Heart right ventricle (tissue), 16 donors: Measurements from ENCODE around the gene CA12. TPM values are rescaled to one million over a fixed set of nuclear protein-coding genes. Genes with fewer than 3 reads are reported as not detected.

Source experiments
- ATAC-seq, 8 donors: fragments of 200-7000 bp; cut with Tn5 transposase; one replicate each; pipeline ENCODE4 v1.9.1; 2020; ENCODE audit warnings: mild to moderate bottlenecking in 8 of 8, moderate library complexity in 8 of 8, moderate number of reproducible peaks in 1 of 8
- DNase-seq, 2 donors: peaks; one replicate each; pipeline ENCODE4 v3.0.0-alpha.2; 2020
- H3K27ac ChIP-seq, 10 donors: fragments of 200-600 bp; sonication (generic) in 2 of 10; one replicate each; pipeline versions ENCODE4 v1.5.0 to v1.8.0; 2020 to 2022; ENCODE audit warnings: mild to moderate bottlenecking in 3 of 10
- H3K27me3 ChIP-seq, 7 donors: fragments of 200-600 bp; one replicate each; pipeline ENCODE4 v1.8.0; 2021 to 2022; ENCODE audit warnings: mild to moderate bottlenecking in 2 of 7
- H3K36me3 ChIP-seq, 9 donors: fragments of 200-600 bp; sonication (generic) in 1 of 9; one replicate each; pipeline versions ENCODE4 v1.5.0 to v1.8.0; 2020 to 2022; ENCODE audit warnings: mild to moderate bottlenecking in 2 of 9
- H3K4me1 ChIP-seq, 9 donors: fragments of 200-600 bp; sonication (generic) in 1 of 9; one replicate each; pipeline versions ENCODE4 v1.5.0 to v1.8.0; 2020 to 2022; ENCODE audit warnings: mild to moderate bottlenecking in 4 of 9
- H3K4me3 ChIP-seq, 10 donors: fragments of 200-600 bp; sonication (generic) in 2 of 10; one replicate each; pipeline versions ENCODE4 v1.5.0 to v1.8.0; 2020 to 2022; ENCODE audit warnings: mild to moderate bottlenecking in 7 of 10, moderate library complexity in 2 of 10
- H3K9me3 ChIP-seq, 11 donors: fragments of 200-600 bp in 10 of 11; sonication (generic) in 2 of 11; one replicate each; pipeline versions ENCODE4 v1.5.0 to v1.8.0; 2013 to 2022; ENCODE audit warnings: mild to moderate bottlenecking in 2 of 11, control low read depth in 1 of 11, moderate library complexity in 1 of 11
- WGBS, 2 donors: extraction: QIAGEN DNeasy Blood & Tissue Kit; methylation state at CpG; one replicate each; pipeline ENCODE4 v1.1.7; 2013; ENCODE audit warnings: inconsistent platforms in 1 of 2; 5-methylcytosine and 5-hydroxymethylcytosine counted together
- intact Hi-C, 10 donors: fragments of 100-400 bp; cut with DNase I; formaldehyde crosslinking; loops; one replicate each; pipeline versions ENCODE4 v1.11.1 to v1.14.2; 2022
- polyA plus RNA-seq, 2 donors: library from polyadenylated mRNA; stranded (reverse); fragments of 200-250 nt; gene quantifications; one replicate each; pipeline ENCODE4 v1.2.3, GENCODE V29; 2013
- total RNA-seq, 10 donors: library from RNA; stranded (reverse); fragmentation: NEBNext Ultra II Directional in 3 of 10; extraction: Animal tissue kit (Norgen Biotek cat#: 25700) in 3 of 10; gene quantifications; one replicate each; pipeline versions ENCODE4 v1.2.1 to v1.2.4, GENCODE V29; 2021 to 2023
- TF ChIP-seq, protein P1 (sequence below), 9 donors: fragments of 200-600 bp; sonication (generic) in 2 of 9; IDR thresholded peaks; one replicate each; pipeline versions ENCODE4 v1.5.0 to v1.8.0; 2021 to 2022; ENCODE audit warnings: antibody characterized with exemption in 9 of 9, mild to moderate bottlenecking in 5 of 9, moderate library complexity in 1 of 9
- donor health status: Arrhythmogenic right ventricular cardiomyopathy.
- donor health status: ischemic (EF 13 %, LVEDD 7.1; RV severe dilation, severe dysfunction).
- donor health status: healthy with polysubstance abuse.
- donor health status: DM: no; HTN: yes; CAD: no.
- donor health status: DM: no; HTN: no; CAD: no.
- donor health status: ischemic (EF 25% LVEDD 6.9; RV normal size, moderate dysfunction).
- donor health status: ischemic (EF 25% LVEDD 5.7; RV mildly dilated, moderate dysfunction).
- donor health status: healthy.
- donor health status: DM: yes; HTN: yes; CAD: no.
- donor health status: Ischemic cardiomyopathy.
- donor health status: ischemic (EF 35%, LVEDD 5.7; RV mildly dilated, moderate dysfunction).
- donor health status: nonischemic (EF 11% LVEDD 7.7; RV severe dilation, severe dysfunction).
- donor health status: DM: yes; HTN: yes; CAD: no.
- donor health status: PGD.
- donor health status: ischemic (EF 29% LVEDD 5.4; RV normal size, mild dysfunction).
- donor health status: nonischemic (EF 23%, LVEDD 6.1; RV moderate dilation, normal function).

Gene CA12
- total and polyA plus RNA-seq, 12 donors = 0.07 to 1.3 (median 0.15) TPM; not detected in 1

DNA sequence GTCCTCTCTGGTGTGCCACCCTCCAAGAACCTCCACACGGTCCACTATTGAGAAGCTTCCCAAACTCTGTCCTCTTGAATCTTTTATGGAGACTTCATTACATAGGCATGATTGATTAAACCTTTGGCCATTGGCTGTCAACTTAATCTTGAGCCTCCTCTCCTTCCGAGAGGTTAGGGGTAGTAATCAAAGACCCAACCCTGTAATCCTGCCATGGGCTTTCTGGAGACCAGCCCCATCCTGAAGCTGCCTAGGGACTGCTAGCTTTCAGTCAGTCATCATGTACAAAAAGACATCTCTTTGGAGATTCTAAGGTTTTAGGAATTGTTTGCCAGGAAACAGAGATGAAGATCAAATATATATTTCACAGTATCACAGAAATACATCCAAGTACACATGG, 67.2 kb downstream of the CA12 start:
- Histone ChIP-seq H3K27me3 (no peaks in the 10 kb centered on the region), H3K9me3 (no peaks in the 10 kb centered on the region), H3K4me1 (no peaks in the 10 kb centered on the region), H3K36me3 (peaks cover 0 to 4% (median 0%) of the 10 kb centered on the region in 9 donors), H3K4me3 (no peak overlapping the region), H3K27ac (no peak overlapping the region)
- DNase-seq (no peak), ATAC-seq (no peak)
- intact Hi-C loops = loop anchor here in 1 of 10 donors (5.0 kb wide), 1 partner anchor 98 kb away; no protein-coding TSS in a partner anchor
- TF ChIP-seq, protein P1, sequence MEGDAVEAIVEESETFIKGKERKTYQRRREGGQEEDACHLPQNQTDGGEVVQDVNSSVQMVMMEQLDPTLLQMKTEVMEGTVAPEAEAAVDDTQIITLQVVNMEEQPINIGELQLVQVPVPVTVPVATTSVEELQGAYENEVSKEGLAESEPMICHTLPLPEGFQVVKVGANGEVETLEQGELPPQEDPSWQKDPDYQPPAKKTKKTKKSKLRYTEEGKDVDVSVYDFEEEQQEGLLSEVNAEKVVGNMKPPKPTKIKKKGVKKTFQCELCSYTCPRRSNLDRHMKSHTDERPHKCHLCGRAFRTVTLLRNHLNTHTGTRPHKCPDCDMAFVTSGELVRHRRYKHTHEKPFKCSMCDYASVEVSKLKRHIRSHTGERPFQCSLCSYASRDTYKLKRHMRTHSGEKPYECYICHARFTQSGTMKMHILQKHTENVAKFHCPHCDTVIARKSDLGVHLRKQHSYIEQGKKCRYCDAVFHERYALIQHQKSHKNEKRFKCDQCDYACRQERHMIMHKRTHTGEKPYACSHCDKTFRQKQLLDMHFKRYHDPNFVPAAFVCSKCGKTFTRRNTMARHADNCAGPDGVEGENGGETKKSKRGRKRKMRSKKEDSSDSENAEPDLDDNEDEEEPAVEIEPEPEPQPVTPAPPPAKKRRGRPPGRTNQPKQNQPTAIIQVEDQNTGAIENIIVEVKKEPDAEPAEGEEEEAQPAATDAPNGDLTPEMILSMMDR (IDR thresholded peaks at IDR 0.05) = no peak
- 78 to 83% methylated on average over 2 of the region's 2 CpGs for WGBS, 2 donors

DNA sequence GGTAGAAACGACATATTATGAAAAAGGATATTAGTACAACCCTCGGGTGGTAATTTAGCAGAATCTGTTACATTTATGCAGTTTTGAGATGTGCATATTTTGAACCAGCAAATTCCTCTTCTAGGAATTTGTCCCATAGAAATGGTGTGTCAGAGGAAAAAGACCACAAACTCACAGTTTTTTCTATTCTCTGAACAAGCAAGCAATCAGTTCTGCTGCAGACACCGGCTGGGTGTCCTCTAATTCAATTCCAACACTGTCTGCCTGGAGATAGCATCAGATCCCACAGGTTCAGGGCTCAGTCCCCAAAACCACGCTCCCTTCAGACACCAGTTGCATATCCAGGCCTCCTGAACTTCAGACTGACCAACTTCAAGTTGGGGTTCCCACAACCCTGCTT, 67.8 kb downstream of the CA12 start:
- Histone ChIP-seq H3K4me1 (peaks cover 0 to 2% (median 0%) of the 10 kb centered on the region in 9 donors), H3K9me3 (no peaks in the 10 kb centered on the region), H3K36me3 (peaks cover 0 to 4% (median 0%) of the 10 kb centered on the region in 9 donors), H3K27ac (no peak overlapping the region), H3K4me3 (no peak overlapping the region), H3K27me3 (no peaks in the 10 kb centered on the region)
- ATAC-seq (no peak), DNase-seq (no peak)
- TF ChIP-seq, protein P1 (IDR thresholded peaks at IDR 0.05) = no peak
- intact Hi-C loops = loop anchor here in 1 of 10 donors (5.0 kb wide), 1 partner anchor 98 kb away; no protein-coding TSS in a partner anchor
- 86 to 88% methylated on average over 4 of the region's 4 CpGs for WGBS, 2 donors

DNA sequence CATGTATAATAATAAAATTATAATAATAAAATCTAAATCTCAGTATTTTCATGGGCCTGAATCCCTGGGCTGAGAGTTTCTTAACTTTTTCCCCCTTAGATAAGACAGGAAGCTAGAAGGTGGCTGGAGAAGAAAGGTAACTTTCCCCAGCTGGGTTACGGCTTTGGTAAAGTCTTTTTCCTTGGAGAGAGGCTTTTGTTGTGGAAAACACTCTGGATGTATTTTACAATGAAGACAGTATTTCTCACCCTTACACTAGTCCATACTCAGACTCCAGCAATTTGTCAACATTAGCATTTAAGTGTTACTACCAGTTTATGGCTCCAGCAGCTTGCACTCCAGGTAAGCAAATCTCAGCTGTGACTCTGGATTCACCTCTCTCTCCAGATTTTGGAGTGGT, 69.4 kb downstream of the CA12 start:
- no peaks in the 10 kb centered on the region for H3K27me3 ChIP-seq

DNA sequence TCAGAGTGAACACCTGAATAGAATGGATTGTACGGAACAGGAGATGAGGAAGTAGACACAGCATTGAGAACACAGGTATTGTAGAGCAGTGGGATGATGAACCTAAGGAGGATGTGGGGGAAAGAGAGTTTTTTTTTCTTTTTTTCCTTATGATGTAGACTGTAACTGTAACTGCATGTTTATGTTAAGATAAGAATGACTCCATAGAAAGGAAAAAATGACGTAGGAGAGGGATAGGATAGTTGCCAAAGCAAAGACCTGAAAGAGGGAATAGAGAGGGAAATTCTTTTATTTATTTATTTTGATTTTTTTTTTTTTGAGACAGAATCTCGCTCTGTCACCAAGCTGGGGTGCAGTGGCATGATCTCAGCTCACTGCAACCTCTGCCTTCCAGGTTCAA, 71.0 kb downstream of the CA12 start:
- ATAC-seq (no peak), DNase-seq (no peak)
- Histone ChIP-seq H3K36me3 (peaks cover 0 to 18% (median 11%) of the 10 kb centered on the region in 9 donors), H3K27ac (no peak overlapping the region), H3K4me3 (no peak overlapping the region), H3K4me1 (peaks cover 0 to 3% (median 0%) of the 10 kb centered on the region in 9 donors), H3K9me3 (no peaks in the 10 kb centered on the region), H3K27me3 (no peaks in the 10 kb centered on the region)
- TF ChIP-seq, protein P1 (IDR thresholded peaks at IDR 0.05) = no peak
- 91 to 93% methylated on average over 3 of the region's 3 CpGs for WGBS, 2 donors
- intact Hi-C loops = loop anchor here in 1 of 10 donors (5.0 kb wide), 1 partner anchor 102 kb away; no protein-coding TSS in a partner anchor

More for the DNA sequence above, 69.4 kb downstream of the CA12 start:
- ATAC-seq (no peak), DNase-seq (no peak)
- Histone ChIP-seq H3K36me3 (peaks cover 0 to 4% (median 0%) of the 10 kb centered on the region in 9 donors), H3K4me1 (peaks cover 0 to 3% (median 0%) of the 10 kb centered on the region in 9 donors), H3K4me3 (no peak overlapping the region), H3K27ac (no peak overlapping the region), H3K9me3 (no peaks in the 10 kb centered on the region)
- TF ChIP-seq, protein P1 (IDR thresholded peaks at IDR 0.05) = no peak
- intact Hi-C loops = loop anchor here in 1 of 10 donors (5.0 kb wide), 1 partner anchor 100 kb away; no protein-coding TSS in a partner anchor
- 94 to 96% methylated on average over 1 of the region's 1 CpG for WGBS, 2 donors
